Measurements from ENCODE around the gene PLPP6. TPM values are rescaled to one million over a fixed set of nuclear protein-coding genes. Genes with fewer than 3 reads are reported as not detected.
A peak's percentile ranks its signal among the peaks of the same experiment; 100 is the strongest.

Gene PLPP6
- total RNA-seq, 4 donors from 2014 or later = 7.1 to 22.7 (median 16.3) TPM

GRCh38 chr9:4661611-4662010 lies 483 bp upstream of the PLPP6 start:
- H3K4me1 ChIP-seq = peaks cover 3 to 50% (median 28%) of the 10 kb centered on the region in 4 donors
- no peak for TF ChIP-seq POLR2A (IDR thresholded peaks at IDR 0.05)
- TF ChIP-seq POLR2AphosphoS5 (IDR thresholded peaks at IDR 0.05) = no peak
- TF ChIP-seq CTCF (IDR thresholded peaks at IDR 0.05) = no peak
- no peak for TF ChIP-seq EP300 (IDR thresholded peaks at IDR 0.05; ENCODE audit: low read depth)
- intact Hi-C loops (cut with DNase I; ENCODE audit: low total_unique reads) = loop anchor here (2.0 kb wide), 1 partner anchor 17 kb away; the partner anchor contains the start of gene CDC37L1
- H3K27ac ChIP-seq = peak overlapping the region; percentile 87 to 94 (median 92)
- DNase-seq = no peak
- 39 to 40% methylated on average over 5 of the region's 5 CpGs for WGBS, 2 donors (ENCODE audit: low coverage in 1 of 2)
- H3K9me3 ChIP-seq = no peaks in the 10 kb centered on the region
- in situ Hi-C loops (cut with MboI; ENCODE audit: low pct_ligation_motif_present in 1 of 4, low pct_unique_long_range_greater_than_20kb in 1 of 4, low sequenced_read_pairs in 3 of 4) = loop anchor here in 1 of 4 donors (25.0 kb wide), 1 partner anchor 326 kb away; the partner anchor contains the start of gene JAK2
- H3K36me3 ChIP-seq = no peaks in the 10 kb centered on the region
- no peaks in the 10 kb centered on the region for H3K27me3 ChIP-seq
- peak overlapping the region in 3 of 4 donors; percentile 68 to 99 (median 96) for H3K4me3 ChIP-seq

- intact Hi-C loops (cut with DNase I; ENCODE audit: low total_unique reads) = loop anchor here (2.0 kb wide), 1 partner anchor 16 kb away; the partner anchor contains the start of gene CDC37L1
Measured at GRCh38 chr9:4662989-4663792, 1.1 kb downstream of the PLPP6 start.

GRCh38 chr9:4663956-4664355 lies 1.9 kb downstream of the PLPP6 start:
- peak overlapping the region in 1 of 4 donors; percentile 99 for H3K4me3 ChIP-seq

More at GRCh38 chr9:4662989-4663792, 1.1 kb downstream of the PLPP6 start:
- H3K4me3 ChIP-seq = peak overlapping the region; percentile 62 to 99 (median 82)
- H3K27me3 ChIP-seq = no peaks in the 10 kb centered on the region
- 20 to 32% methylated on average over 1 to 13 of the region's 13 CpGs for WGBS, 2 donors (ENCODE audit: low coverage in 1 of 2)
- in situ Hi-C loops (cut with MboI; ENCODE audit: low pct_ligation_motif_present in 1 of 4, low pct_unique_long_range_greater_than_20kb in 1 of 4, low sequenced_read_pairs in 3 of 4) = loop anchor here in 1 of 4 donors (25.0 kb wide), 1 partner anchor 324 kb away; the partner anchor contains the start of gene JAK2
- DNase-seq = no peak
- no peaks in the 10 kb centered on the region for H3K9me3 ChIP-seq
- H3K4me1 ChIP-seq = peaks cover 3 to 48% (median 27%) of the 10 kb centered on the region in 4 donors
- TF ChIP-seq POLR2AphosphoS5 (IDR thresholded peaks at IDR 0.05) (peak in 2 of 3 donors; percentile 25 to 27), CTCF (IDR thresholded peaks at IDR 0.05) (no peak)
- no peaks in the 10 kb centered on the region for H3K36me3 ChIP-seq
- peak overlapping the region; percentile 87 to 94 (median 92) for H3K27ac ChIP-seq

More at GRCh38 chr9:4663956-4664355, 1.9 kb downstream of the PLPP6 start:
- in situ Hi-C loops (cut with MboI; ENCODE audit: low pct_ligation_motif_present in 1 of 4, low pct_unique_long_range_greater_than_20kb in 1 of 4, low sequenced_read_pairs in 3 of 4) (loop anchor here in 1 of 4 donors (25.0 kb wide), 1 partner anchor 323 kb away; the partner anchor contains the start of gene JAK2), intact Hi-C loops (cut with DNase I; ENCODE audit: low total_unique reads) (loop anchor here (2.0 kb wide), 1 partner anchor 15 kb away; the partner anchor contains the start of gene CDC37L1)
- 65 to 79% methylated on average over 3 of the region's 3 CpGs for WGBS, 2 donors (ENCODE audit: low coverage in 1 of 2)
- TF ChIP-seq POLR2AphosphoS5 (IDR thresholded peaks at IDR 0.05) (no peak), POLR2A (IDR thresholded peaks at IDR 0.05) (no peak), CTCF (IDR thresholded peaks at IDR 0.05) (no peak), EP300 (IDR thresholded peaks at IDR 0.05; ENCODE audit: low read depth) (no peak)
- no peaks in the 10 kb centered on the region for H3K27me3 ChIP-seq
- H3K27ac ChIP-seq = peak overlapping the region; percentile 13 to 94 (median 88)
- H3K36me3 ChIP-seq = no peaks in the 10 kb centered on the region
- DNase-seq = no peak
- H3K4me1 ChIP-seq = peaks cover 3 to 46% (median 26%) of the 10 kb centered on the region in 4 donors
- no peaks in the 10 kb centered on the region for H3K9me3 ChIP-seq
